SU-DHL-6 (cell line): Measurements from ENCODE around the gene LYSMD1.

Experiments used
- H2AFZ ChIP-seq: fragments of 200-600 bp; sonication (generic); 2 replicates; pipeline ENCODE4 v1.6.1; 2014; ENCODE audit warnings: low read depth, mild to moderate bottlenecking, moderate library complexity, mixed read lengths, antibody characterized with exemption, low read length; ENCODE audit not compliant: severe bottlenecking
- H3F3A ChIP-seq: fragments of 200-600 bp; shearing (Covaris generic); 2 replicates; pipeline ENCODE4 v1.6.0; 2016; ENCODE audit warnings: antibody characterized with exemption, mild to moderate bottlenecking; ENCODE audit not compliant: insufficient read depth
- H3K27ac ChIP-seq: fragments of 200-600 bp; sonication (generic); 2 replicates; pipeline ENCODE4 v1.5.1; 2016; ENCODE audit warnings: low read depth, mild to moderate bottlenecking, low read length, moderate library complexity, mixed read lengths
- H3K27me3 ChIP-seq: fragments of 200-600 bp; sonication (generic), shearing (Covaris generic); 2 replicates; pipeline ENCODE4 v1.6.0; 2014; ENCODE audit warnings: mild to moderate bottlenecking, low read length
- H3K36me3 ChIP-seq: fragments of 200-600 bp; sonication (generic); 2 replicates; pipeline ENCODE4 v1.6.1; 2014; ENCODE audit warnings: mild to moderate bottlenecking, low read length, mixed read lengths
- H3K4me2 ChIP-seq: fragments of 300-600, 200-600 bp; shearing (Covaris generic), sonication (generic); 2 replicates; pipeline ENCODE4 v1.6.0; 2014; ENCODE audit warnings: low read length, low read depth, mild to moderate bottlenecking; ENCODE audit not compliant: poor library complexity, severe bottlenecking
- H3K4me3 ChIP-seq: fragments of 200-600 bp; sonication (generic); 2 replicates; pipeline ENCODE4 v1.5.1; 2014; ENCODE audit warnings: antibody characterized with exemption, low read length, mild to moderate bottlenecking, mixed read lengths; ENCODE audit not compliant: insufficient read depth, poor library complexity, severe bottlenecking
- H3K79me2 ChIP-seq: fragments of 200-600 bp; sonication (generic); 2 replicates; pipeline ENCODE4 v1.6.1; 2014; ENCODE audit warnings: mild to moderate bottlenecking, low read length, moderate library complexity; ENCODE audit not compliant: insufficient read depth
- H3K9ac ChIP-seq: fragments of 200-600 bp; sonication (generic); 2 replicates; pipeline ENCODE4 v1.7.0; 2014; ENCODE audit warnings: mild to moderate bottlenecking, low read length
- H3K9me2 ChIP-seq: fragments of 200-600 bp; sonication (generic); replicated peaks from 2 replicates; pipeline ENCODE4 v1.6.1; 2014; ENCODE audit warnings: low read length; ENCODE audit not compliant: insufficient read depth
- H3K9me3 ChIP-seq: fragments of 200-600 bp; sonication (generic); 2 replicates; pipeline ENCODE4 v1.6.1; 2014; ENCODE audit warnings: low read length, mixed read lengths; ENCODE audit not compliant: insufficient read depth
- H4K20me1 ChIP-seq: fragments of 200-600 bp; sonication (generic); 2 replicates; pipeline ENCODE4 v1.6.1; 2014; ENCODE audit warnings: low read depth, mild to moderate bottlenecking, antibody characterized with exemption, low read length, moderate library complexity, mixed read lengths
- CTCF ChIP-seq: fragments of 200-600 bp; sonication (generic); IDR thresholded peaks from one replicate; pipeline ENCODE4 v1.5.1; 2017; ENCODE audit warnings: antibody characterized with exemption, mild to moderate bottlenecking, low read length, moderate library complexity; ENCODE audit not compliant: insufficient read depth, poor library complexity, severe bottlenecking
- EZH2phosphoT487 ChIP-seq: fragments of 200-600 bp; sonication (generic), shearing (Covaris generic); conservative IDR thresholded peaks from 2 replicates; pipeline ENCODE4 v1.6.1; 2018; ENCODE audit warnings: mild to moderate bottlenecking, antibody characterized with exemption, low read length, moderate library complexity, mixed read lengths

LYSMD1 gene

GRCh38 chr1:151132335-151133017 lies 33.2 kb downstream of the LYSMD1 start:
- no peaks in the 10 kb centered on the region for H3K79me2 ChIP-seq
- no peak overlapping the region for H3K4me3 ChIP-seq
- no peak overlapping the region for H3K27ac ChIP-seq
- no peaks in the 10 kb centered on the region for H3K27me3 ChIP-seq
- TF ChIP-seq EZH2phosphoT487 (no peak), CTCF (no peak)
- no peak overlapping the region for H2AFZ ChIP-seq
- no peak overlapping the region for H3K4me2 ChIP-seq
- H3F3A ChIP-seq: no peaks in the 10 kb centered on the region
- H3K9ac ChIP-seq: no peak overlapping the region
- H3K36me3 ChIP-seq: no peaks in the 10 kb centered on the region
- H3K9me2 ChIP-seq: no peaks in the 10 kb centered on the region
- no peaks in the 10 kb centered on the region for H3K9me3 ChIP-seq
- H4K20me1 ChIP-seq: no peaks in the 10 kb centered on the region

GRCh38 chr1:151131701-151132334 lies 33.9 kb downstream of the LYSMD1 start:
- Histone ChIP-seq H3K4me3 (no peak overlapping the region), H3K9me2 (no peaks in the 10 kb centered on the region), H3K79me2 (no peaks in the 10 kb centered on the region), H3K4me2 (no peak overlapping the region), H2AFZ (no peak overlapping the region), H3K27ac (no peak overlapping the region), H3K27me3 (no peaks in the 10 kb centered on the region), H3F3A (no peaks in the 10 kb centered on the region), H3K9ac (no peak overlapping the region), H3K9me3 (no peaks in the 10 kb centered on the region), H3K36me3 (no peaks in the 10 kb centered on the region), H4K20me1 (no peaks in the 10 kb centered on the region; the same call in 1 of the 2 replicates)
- TF ChIP-seq CTCF (no peak), EZH2phosphoT487 (no peak)

GRCh38 chr1:151130987-151131586 lies 34.6 kb downstream of the LYSMD1 start:
- Histone ChIP-seq H3K9me3 (no peaks in the 10 kb centered on the region), H4K20me1 (no peaks in the 10 kb centered on the region; the same call in 1 of the 2 replicates), H3K79me2 (no peaks in the 10 kb centered on the region), H3K9me2 (no peaks in the 10 kb centered on the region), H3K36me3 (no peaks in the 10 kb centered on the region), H3F3A (no peaks in the 10 kb centered on the region), H3K4me2 (no peak overlapping the region), H3K27me3 (no peaks in the 10 kb centered on the region), H3K27ac (no peak overlapping the region), H2AFZ (no peak overlapping the region), H3K4me3 (no peak overlapping the region), H3K9ac (no peak overlapping the region)
- TF ChIP-seq CTCF: no peak
- TF ChIP-seq EZH2phosphoT487: no peak
